Activated CD4-positive, alpha-beta T cell treated with anti-CD3 and anti-CD28 coated beads for 36 hours (primary cell): Measurements from ENCODE around the gene GRIK1. TPM values are rescaled to one million over a fixed set of nuclear protein-coding genes. Genes with fewer than 3 reads are reported as not detected.
A peak's percentile ranks its signal among the peaks of the same experiment; 100 is the strongest.

Experiments used
- ATAC-seq: fragments of 200-7000 bp; cut with Tn5 transposase; one replicate; pipeline ENCODE4 v1.10.0; 2021; ENCODE audit warnings: mild to moderate bottlenecking, moderate library complexity
- CTCF ChIA-PET: fragments of 350-600 bp; sonication (Branson Sonifier 250); formaldehyde crosslinking; loops from one replicate; lab custom pipeline; 2021; ENCODE audit warnings: antibody characterized with exemption; lab: Charles Lee
- POLR2A ChIA-PET: fragments of 350-600 bp; sonication (Branson Sonifier 250); formaldehyde crosslinking; loops from one replicate; lab custom pipeline; 2021; ENCODE audit warnings: antibody characterized with exemption, inconsistent platforms; lab: Charles Lee
- DNase-seq: peaks from one replicate; pipeline ENCODE4 v3.0.0-alpha.2; 2020
- H3K27ac Mint-ChIP-seq: one replicate; pipeline ENCODE4 v1.8.0; 2021; ENCODE audit warnings: mixed read lengths
- H3K27me3 Mint-ChIP-seq: one replicate; pipeline ENCODE4 v1.8.0; 2021; ENCODE audit warnings: mixed read lengths
- H3K36me3 Mint-ChIP-seq: one replicate; pipeline ENCODE4 v1.8.0; 2021; ENCODE audit warnings: low read depth, mixed read lengths
- H3K4me1 Mint-ChIP-seq: one replicate; pipeline ENCODE4 v1.8.0; 2021; ENCODE audit warnings: mixed read lengths
- H3K4me3 Mint-ChIP-seq: one replicate; pipeline ENCODE4 v1.8.0; 2021; ENCODE audit warnings: mild to moderate bottlenecking, moderate library complexity, mixed read lengths
- H3K9me3 Mint-ChIP-seq: one replicate; pipeline ENCODE4 v1.8.0; 2021; ENCODE audit warnings: low read depth, mixed read lengths
- intact Hi-C, 2 experiments: fragments of 100-400 bp; cut with DNase I in 1 of 2; cut with micrococcal nuclease in 1 of 2; formaldehyde crosslinking; loops; one replicate each; pipeline versions ENCODE4 v1.14.2 to v1.15.1; 2022 to 2024; cut with DNase I, micrococcal nuclease
- total RNA-seq, 2 experiments: library from RNA; stranded (reverse); gene quantifications; one replicate each; pipeline ENCODE4 v1.2.3, GENCODE V29; 2021

GRIK1 gene
- total RNA-seq, 2 experiments from 2014 or later, result not detected

DNA sequence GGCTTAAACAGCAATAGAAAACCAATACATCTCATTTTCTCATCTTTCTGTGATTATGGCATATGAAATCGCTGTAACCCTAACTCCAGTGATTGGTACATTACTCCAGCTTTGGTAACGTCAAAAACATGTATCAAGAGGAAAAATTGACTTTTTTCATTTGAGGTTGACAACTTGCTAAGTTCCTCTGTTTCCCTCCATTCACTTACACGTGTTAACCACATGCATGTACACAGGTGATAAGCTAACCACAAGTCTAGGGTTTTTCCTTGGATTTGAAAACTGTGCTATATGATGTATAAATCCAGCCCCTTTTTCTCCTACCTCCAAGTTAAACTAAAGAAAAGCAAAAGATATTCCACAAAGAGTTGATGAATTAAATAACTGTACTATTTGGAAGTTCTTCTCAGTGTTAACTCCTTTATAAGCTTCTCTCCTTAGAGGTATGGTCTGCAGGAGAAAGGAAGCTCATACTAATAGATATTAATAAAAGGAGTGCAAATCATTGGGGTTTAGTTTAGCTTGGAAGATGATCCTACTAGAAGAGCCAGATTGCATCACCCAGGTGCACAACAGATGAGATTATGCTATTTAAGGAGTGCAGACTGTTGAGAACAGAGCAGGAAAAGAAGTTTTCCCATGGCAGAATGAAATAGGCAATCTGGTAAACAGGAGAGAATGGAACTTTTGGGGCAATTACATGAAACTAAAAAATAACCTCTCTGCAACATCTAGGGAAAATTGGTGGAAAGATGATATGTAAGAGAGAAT lies 277.9 kb downstream of the GRIK1 start:
- Mint-ChIP-seq H3K4me3 (no peak overlapping the region), H3K27ac (no peak overlapping the region), H3K27me3 (peaks cover 13% of the 10 kb centered on the region), H3K4me1 (peaks cover 9% of the 10 kb centered on the region), H3K36me3 (peaks cover 3% of the 10 kb centered on the region), H3K9me3 (peaks cover 2% of the 10 kb centered on the region)
- DNase-seq (no peak), ATAC-seq (no peak)
- ChIA-PET CTCF (interaction anchor here (0.6 to 1.0 kb wide), 2 partner anchors 14 to 168 kb away, joined by 3 read pairs; no protein-coding TSS in a partner anchor), POLR2A (no interaction called here)
- intact Hi-C loops, result no loop called here

- peak overlapping the region; percentile 16 for H3K27ac Mint-ChIP-seq
- ATAC-seq, result no peak
Observed at GRCh38 chr21:29660047-29660720, 279.6 kb downstream of the GRIK1 start.

GRCh38 chr21:29658934-29659203 lies 280.9 kb downstream of the GRIK1 start:
- DNase-seq (no peak), ATAC-seq (no peak)
- Mint-ChIP-seq H3K27me3 (peaks cover 11% of the 10 kb centered on the region), H3K36me3 (peaks cover 8% of the 10 kb centered on the region), H3K27ac (no peak overlapping the region), H3K9me3 (peaks cover 6% of the 10 kb centered on the region), H3K4me3 (no peak overlapping the region), H3K4me1 (peaks cover 30% of the 10 kb centered on the region)
- intact Hi-C loops, result loop anchor here in 1 of 2 experiments (5.0 kb wide), 2 partner anchors 462 to 567 kb away; no protein-coding TSS in a partner anchor
- POLR2A ChIA-PET, result no interaction called here
- CTCF ChIA-PET, result interaction anchor here (0.6 to 0.8 kb wide), 2 partner anchors 9 to 25 kb away, joined by 3 to 4 read pairs; no protein-coding TSS in a partner anchor

More at GRCh38 chr21:29660047-29660720, 279.6 kb downstream of the GRIK1 start:
- POLR2A ChIA-PET, result no interaction called here
- Mint-ChIP-seq H3K9me3 (peaks cover 6% of the 10 kb centered on the region), H3K4me1 (peaks cover 21% of the 10 kb centered on the region), H3K27me3 (peaks cover 13% of the 10 kb centered on the region), H3K4me3 (no peak overlapping the region), H3K36me3 (peaks cover 6% of the 10 kb centered on the region)
- intact Hi-C loops, result no loop called here
- CTCF ChIA-PET, result interaction anchor here (0.7 kb wide), 1 partner anchor 54 kb away, joined by 4 read pairs; no protein-coding TSS in a partner anchor
- DNase-seq, result no peak

- H3K9me3 Mint-ChIP-seq, result peaks cover 6% of the 10 kb centered on the region
- peaks cover 34% of the 10 kb centered on the region for H3K4me1 Mint-ChIP-seq
- no peak overlapping the region for H3K27ac Mint-ChIP-seq
- POLR2A ChIA-PET, result no interaction called here
- ATAC-seq, result no peak
- no peak overlapping the region for H3K4me3 Mint-ChIP-seq
- peaks cover 8% of the 10 kb centered on the region for H3K36me3 Mint-ChIP-seq
- peaks cover 7% of the 10 kb centered on the region for H3K27me3 Mint-ChIP-seq
- intact Hi-C loops, result loop anchor here in 1 of 2 experiments (5.0 kb wide), 2 partner anchors 461 to 566 kb away; no protein-coding TSS in a partner anchor
- CTCF ChIA-PET, result interaction anchor here (0.6 kb wide), 1 partner anchor 26 kb away, joined by 4 read pairs; no protein-coding TSS in a partner anchor
- DNase-seq, result no peak
Observed at GRCh38 chr21:29658177-29658933, 281.4 kb downstream of the GRIK1 start.

GRCh38 chr21:29657240-29657989 lies 282.4 kb downstream of the GRIK1 start:
- CTCF ChIA-PET, result interaction anchor here (0.8 kb wide), 1 partner anchor 15 kb away, joined by 3 read pairs; no protein-coding TSS in a partner anchor
- intact Hi-C loops, result loop anchor here in 1 of 2 experiments (2.0 to 5.0 kb wide), 3 partner anchors 359 to 565 kb away; partner anchors contain the start of gene BACH1

DNA sequence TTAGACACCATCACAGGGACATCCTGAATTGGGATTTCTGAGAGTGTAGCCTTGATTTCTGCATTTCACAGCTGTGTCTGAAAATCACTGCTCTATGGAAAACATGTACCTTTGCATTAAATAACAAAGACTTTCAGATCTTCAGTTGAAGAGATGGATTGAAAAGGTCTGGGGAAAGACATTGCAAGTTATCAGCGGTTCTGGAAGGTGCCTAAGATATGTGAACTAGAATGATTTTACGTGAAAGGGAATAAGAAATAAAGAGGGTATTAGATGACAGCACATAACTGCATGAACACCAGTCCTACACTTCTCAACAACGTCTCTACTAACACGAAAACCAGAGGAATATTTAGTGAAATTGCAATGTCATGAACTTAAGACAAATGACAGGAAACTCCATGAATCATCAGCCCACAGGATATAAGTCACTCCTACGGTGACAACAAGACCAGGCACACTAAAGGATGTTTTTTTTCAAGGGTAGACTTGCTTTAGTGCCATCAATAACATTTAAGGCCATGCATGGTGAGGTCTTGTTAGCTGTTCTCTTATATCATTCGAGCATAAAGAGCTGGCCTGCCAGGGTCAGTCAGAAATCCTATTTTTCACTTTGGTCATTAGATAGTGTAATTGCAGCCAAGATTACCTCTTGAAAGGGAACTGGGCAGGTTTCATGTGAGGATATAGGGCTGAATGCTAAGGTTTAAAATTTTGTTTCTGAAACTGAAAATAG lies 283.1 kb downstream of the GRIK1 start:
- Mint-ChIP-seq H3K27ac (peak overlapping the region; percentile 82), H3K4me3 (peak overlapping the region; percentile 48), H3K27me3 (peaks cover 2% of the 10 kb centered on the region), H3K36me3 (peaks cover 8% of the 10 kb centered on the region), H3K4me1 (peaks cover 34% of the 10 kb centered on the region), H3K9me3 (peaks cover 6% of the 10 kb centered on the region)
- DNase-seq (peak; percentile 7), ATAC-seq (peak; percentile 98)
- ChIA-PET POLR2A (no interaction called here), CTCF (interaction anchor here (0.8 kb wide), 1 partner anchor 14 kb away, joined by 3 read pairs; no protein-coding TSS in a partner anchor)
- intact Hi-C loops, result loop anchor here in 1 of 2 experiments (1.0 to 5.0 kb wide), 4 partner anchors 207 to 564 kb away; partner anchors contain the start of gene BACH1

More at GRCh38 chr21:29657240-29657989, 282.4 kb downstream of the GRIK1 start:
- Mint-ChIP-seq H3K27me3 (peaks cover 6% of the 10 kb centered on the region), H3K27ac (peak overlapping the region; percentile 82), H3K36me3 (peaks cover 8% of the 10 kb centered on the region), H3K4me3 (no peak overlapping the region), H3K4me1 (peaks cover 34% of the 10 kb centered on the region), H3K9me3 (peaks cover 6% of the 10 kb centered on the region)
- DNase-seq (no peak), ATAC-seq (no peak)
- POLR2A ChIA-PET, result no interaction called here

- peaks cover 6% of the 10 kb centered on the region for H3K9me3 Mint-ChIP-seq
- no peaks in the 10 kb centered on the region for H3K27me3 Mint-ChIP-seq
- peaks cover 8% of the 10 kb centered on the region for H3K36me3 Mint-ChIP-seq
- intact Hi-C loops, result loop anchor here in 1 of 2 experiments (5.0 kb wide), 2 partner anchors 458 to 563 kb away; no protein-coding TSS in a partner anchor
- DNase-seq, result no peak
- no peak overlapping the region for H3K4me3 Mint-ChIP-seq
- H3K4me1 Mint-ChIP-seq, result peaks cover 31% of the 10 kb centered on the region
- H3K27ac Mint-ChIP-seq, result peak overlapping the region; percentile 38
- no peak for ATAC-seq
- ChIA-PET POLR2A (no interaction called here), CTCF (no interaction called here)
Observed at GRCh38 chr21:29655577-29655976, 284.2 kb downstream of the GRIK1 start.

GRCh38 chr21:29654855-29655254 lies 284.9 kb downstream of the GRIK1 start:
- Mint-ChIP-seq H3K27ac (peak overlapping the region; percentile 49), H3K4me1 (peaks cover 31% of the 10 kb centered on the region), H3K4me3 (no peak overlapping the region), H3K9me3 (peaks cover 4% of the 10 kb centered on the region), H3K36me3 (peaks cover 5% of the 10 kb centered on the region), H3K27me3 (no peaks in the 10 kb centered on the region)
- ATAC-seq (no peak), DNase-seq (no peak)
- POLR2A ChIA-PET, result no interaction called here
- CTCF ChIA-PET, result interaction anchor here (1.2 kb wide), 1 partner anchor 15 kb away, joined by 3 read pairs; no protein-coding TSS in a partner anchor
- intact Hi-C loops, result loop anchor here in 1 of 2 experiments (5.0 kb wide), 2 partner anchors 458 to 563 kb away; no protein-coding TSS in a partner anchor

GRCh38 chr21:29654203-29654602 lies 285.6 kb downstream of the GRIK1 start:
- DNase-seq (no peak), ATAC-seq (no peak)
- ChIA-PET POLR2A (no interaction called here), CTCF (interaction anchor here (1.2 kb wide), 1 partner anchor 14 kb away, joined by 3 read pairs; no protein-coding TSS in a partner anchor)
- Mint-ChIP-seq H3K4me1 (peaks cover 31% of the 10 kb centered on the region), H3K36me3 (peaks cover 5% of the 10 kb centered on the region), H3K9me3 (peaks cover 4% of the 10 kb centered on the region), H3K4me3 (no peak overlapping the region), H3K27ac (peak overlapping the region; percentile 49), H3K27me3 (no peaks in the 10 kb centered on the region)
- intact Hi-C loops, result no loop called here

GRCh38 chr21:29650523-29651022 lies 289.2 kb downstream of the GRIK1 start:
- ChIA-PET POLR2A (no interaction called here), CTCF (no interaction called here)
- H3K27ac Mint-ChIP-seq, result no peak overlapping the region
- DNase-seq (no peak), ATAC-seq (no peak)
- intact Hi-C loops, result no loop called here
- H3K36me3 Mint-ChIP-seq, result peaks cover 4% of the 10 kb centered on the region
- H3K4me3 Mint-ChIP-seq, result no peak overlapping the region
- H3K27me3 Mint-ChIP-seq, result no peaks in the 10 kb centered on the region
- H3K4me1 Mint-ChIP-seq, result peaks cover 19% of the 10 kb centered on the region
- peaks cover 2% of the 10 kb centered on the region for H3K9me3 Mint-ChIP-seq
